HEK293 (cell line): ENCODE data around the gene PDZK1IP1.
"Not testable (repeated sequence)": the region's sequence is repeated elsewhere in the genome, so short reads cannot be mapped to it uniquely, and the experiment has no call there.

Source experiments
- CTCF ChIA-PET: fragments of 350-600 bp; formaldehyde crosslinking; extraction: SDS; loops from one replicate; lab custom pipeline; 2021; ENCODE audit warnings: antibody characterized with exemption; lab: Yijun Ruan, JAX
- POLR2A ChIA-PET: fragments of 300-600 bp; formaldehyde crosslinking; extraction: SDS; loops from one replicate; lab custom pipeline; 2020; ENCODE audit warnings: antibody characterized with exemption, inconsistent platforms; lab: Yijun Ruan, JAX
- H3K27ac ChIP-seq: fragments of 200-500 bp; sonication (Bioruptor generic); 2 replicates; pipeline ENCODE4 v1.5.1; 2014; ENCODE audit warnings: low read depth, low read length, control low read depth, inconsistent platforms; ENCODE audit errors: extremely low read depth
- H3K36me3 ChIP-seq, 2 experiments: fragments of 200-500 bp in 1 of 2; sonication (Bioruptor generic) in 1 of 2; 1 replicate in 1 of 2; 2 replicates in 1 of 2; pipeline ENCODE4 v1.5.1; 2014 to 2017; ENCODE audit warnings: inconsistent platforms in 2 of 2, low read length in 2 of 2; ENCODE audit not compliant: control insufficient read depth in 2 of 2, insufficient read depth in 1 of 2
- H3K4me1 ChIP-seq: fragments of 200-500 bp; sonication (Bioruptor generic); 2 replicates; pipeline ENCODE4 v1.5.1; 2014; ENCODE audit warnings: mild to moderate bottlenecking, low read length, inconsistent platforms; ENCODE audit not compliant: control insufficient read depth, insufficient read depth
- H3K4me3 ChIP-seq: 2 replicates; pipeline ENCODE4 v1.5.1; 2011; ENCODE audit warnings: low read depth, mild to moderate bottlenecking, control low read depth, low read length, moderate library complexity
- H3K9me3 ChIP-seq: fragments of 200-500 bp; sonication (Bioruptor generic); 2 replicates; pipeline ENCODE4 v1.5.1; 2014; ENCODE audit warnings: low read depth, low read length, inconsistent platforms; ENCODE audit not compliant: control insufficient read depth, insufficient read depth
- CTCF ChIP-seq: fragments of 450-650 bp; formaldehyde crosslinking; IDR thresholded peaks from 2 replicates; pipeline ENCODE4 v1.5.1; 2016; ENCODE audit warnings: missing biosample characterization, missing genetic modification characterization
- KLF9 ChIP-seq: fragments of 450-650 bp; formaldehyde crosslinking; IDR thresholded peaks from 2 replicates; pipeline ENCODE4 v1.5.1; 2016; ENCODE audit warnings: missing biosample characterization, missing genetic modification characterization, low read depth
- SCRT2 ChIP-seq: fragments of 450-650 bp; formaldehyde crosslinking; IDR thresholded peaks from 2 replicates; pipeline ENCODE4 v1.5.1; 2016; ENCODE audit warnings: missing biosample characterization, missing genetic modification characterization
- YY2 ChIP-seq: fragments of 450-650 bp; formaldehyde crosslinking; IDR thresholded peaks from 2 replicates; pipeline ENCODE4 v1.5.1; 2016; ENCODE audit warnings: missing biosample characterization, missing genetic modification characterization
- ZEB2 ChIP-seq: fragments of 450-650 bp; formaldehyde crosslinking; IDR thresholded peaks from 2 replicates; pipeline ENCODE4 v1.5.1; 2016; ENCODE audit warnings: missing biosample characterization, missing genetic modification characterization
- ZNF302 ChIP-seq: fragments of 450-650 bp; formaldehyde crosslinking; IDR thresholded peaks from 2 replicates; pipeline ENCODE4 v1.5.1; 2016; ENCODE audit warnings: missing biosample characterization, missing genetic modification characterization, low read depth
- ZNF362 ChIP-seq: fragments of 450-650 bp; formaldehyde crosslinking; IDR thresholded peaks from 2 replicates; pipeline ENCODE4 v1.5.1; 2016; ENCODE audit warnings: missing biosample characterization, missing genetic modification characterization
- ZNF404 ChIP-seq: fragments of 450-650 bp; formaldehyde crosslinking; IDR thresholded peaks from 2 replicates; pipeline ENCODE4 v1.5.1; 2017; ENCODE audit warnings: missing biosample characterization, missing genetic modification characterization
- ZNF488 ChIP-seq: fragments of 450-650 bp; formaldehyde crosslinking; IDR thresholded peaks from 2 replicates; pipeline ENCODE4 v1.5.1; 2016; ENCODE audit warnings: missing biosample characterization, missing genetic modification characterization
- ZNF518A ChIP-seq: fragments of 450-650 bp; formaldehyde crosslinking; conservative IDR thresholded peaks from 2 replicates; pipeline ENCODE4 v1.5.1; 2016; ENCODE audit warnings: low read depth, missing biosample characterization, missing genetic modification characterization

Gene PDZK1IP1

GRCh38 chr1:47143654-47144053 is 46.2 kb downstream of the PDZK1IP1 start:
- peak; percentile 39 for TF ChIP-seq CTCF (tag by site-specific recombination)
- CTCF ChIA-PET: not testable (repeated sequence)

GRCh38 chr1:47140358-47140757 is 49.5 kb downstream of the PDZK1IP1 start:
- CTCF ChIA-PET: interaction anchor here (0.7 to 0.8 kb wide), 2 partner anchors 35 to 53 kb away, joined by 3 to 7 read pairs; no protein-coding TSS in a partner anchor
- H3K4me3 ChIP-seq: not testable (repeated sequence)

More at GRCh38 chr1:47143654-47144053, 46.2 kb downstream of the PDZK1IP1 start:
- H3K9me3 ChIP-seq, H3K36me3 ChIP-seq, POLR2A ChIA-PET, H3K27ac ChIP-seq, H3K4me3 ChIP-seq, H3K4me1 ChIP-seq: not testable (repeated sequence)

DNA sequence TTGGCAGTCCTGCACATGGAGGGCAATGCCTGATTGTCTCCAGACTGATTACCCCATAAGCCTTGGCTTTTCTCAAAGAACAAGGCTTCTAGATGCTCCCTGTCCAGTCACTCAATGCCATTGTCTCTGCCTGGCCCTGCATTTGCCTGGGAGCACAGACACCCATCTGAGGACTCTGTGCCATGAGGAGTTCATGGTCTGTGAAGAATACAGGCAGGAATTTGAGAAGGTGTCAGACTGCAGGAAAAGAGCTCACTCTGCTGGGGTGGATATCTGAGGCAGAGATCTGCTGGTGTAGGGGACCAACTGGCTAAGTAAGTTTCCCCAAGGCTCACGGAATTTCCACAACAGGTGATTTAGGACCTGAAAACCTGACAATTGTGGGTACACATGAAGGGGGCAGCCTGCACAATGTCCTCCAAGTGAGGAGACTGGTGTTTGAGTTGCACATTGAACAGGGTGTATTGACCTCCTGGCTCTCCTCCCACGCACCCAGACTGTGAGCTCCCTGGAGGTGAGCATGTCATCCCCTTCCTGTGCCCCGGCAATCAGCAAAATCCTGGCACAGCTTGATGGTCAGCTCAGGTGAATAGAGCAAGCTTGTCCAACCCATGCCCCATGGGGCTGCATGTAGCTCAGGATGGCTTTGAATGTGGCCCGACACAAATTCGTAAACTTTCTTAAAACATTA is 51.8 kb downstream of the PDZK1IP1 start:
- Histone ChIP-seq H3K36me3 (no peaks in the 10 kb centered on the region), H3K27ac (no peak overlapping the region), H3K4me1 (no peaks in the 10 kb centered on the region), H3K4me3 (no peak overlapping the region), H3K9me3 (no peaks in the 10 kb centered on the region)
- ChIA-PET CTCF (interaction anchor here (0.7 kb wide), 1 partner anchor 299 kb away, joined by 3 read pairs; no protein-coding TSS in a partner anchor), POLR2A (no interaction called here)
- TF ChIP-seq ZEB2 (tag by site-specific recombination) (no peak), SCRT2 (no peak), ZNF404 (tag by site-specific recombination) (no peak)

More at GRCh38 chr1:47140358-47140757, 49.5 kb downstream of the PDZK1IP1 start:
- H3K4me1 ChIP-seq, H3K9me3 ChIP-seq, H3K27ac ChIP-seq, H3K36me3 ChIP-seq, POLR2A ChIA-PET: not testable (repeated sequence)

DNA sequence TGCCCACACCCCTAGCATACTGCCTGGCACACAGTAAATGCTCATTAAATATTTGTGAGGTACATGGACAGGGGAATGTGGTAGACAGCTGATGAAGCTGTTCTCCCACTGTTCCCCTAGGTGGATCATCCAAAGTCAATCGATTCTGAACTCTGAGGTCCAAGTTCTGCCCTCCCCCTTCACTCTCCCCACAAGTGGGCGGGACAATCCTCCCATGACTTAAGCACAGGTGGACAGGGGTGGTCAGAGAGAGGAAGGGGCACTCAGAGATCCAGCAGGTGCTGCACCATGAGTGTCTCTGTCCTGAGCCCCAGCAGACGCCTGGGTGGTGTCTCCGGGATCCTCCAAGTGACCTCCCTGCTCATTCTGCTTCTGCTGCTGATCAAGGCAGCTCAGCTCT is 52.6 kb downstream of the PDZK1IP1 start, which contains the start of gene CYP4A22:
TSS of gene CYP4A22 (plus strand) at position 244 of the 400 bp plus-strand sequence. CDS start at position 289, 45 bp downstream.
- Histone ChIP-seq H3K4me3 (no peak within 1 kb of the TSS), H3K27ac (no peak within 1 kb of the TSS), H3K9me3 (no peaks in the 10 kb centered on the region), H3K4me1 (no peaks in the 10 kb centered on the region), H3K36me3 (no peaks in the 10 kb centered on the region)
- POLR2A ChIA-PET: no interaction called here
- CTCF ChIA-PET: interaction anchor here (0.6 kb wide), 1 partner anchor 38 kb away, joined by 3 read pairs; no protein-coding TSS in a partner anchor
- no peak for TF ChIP-seq ZNF518A (tag by site-specific recombination)
- TF ChIP-seq ZNF362 (tag by site-specific recombination): no peak
- TF ChIP-seq KLF9: no peak
- TF ChIP-seq YY2 (tag by site-specific recombination): no peak
- TF ChIP-seq ZNF488 (tag by site-specific recombination): no peak
- TF ChIP-seq ZNF302 (tag by site-specific recombination): no peak
